ENCODE measurements around the gene BAHCC1. TPM values are rescaled to one million over a fixed set of nuclear protein-coding genes. Genes with fewer than 3 reads are reported as not detected.

The BAHCC1 gene
- total RNA-seq, 1 experiment from 2014 or later, result 11.9 TPM

GRCh38 chr17:81429821-81430551 lies 34.7 kb downstream of the BAHCC1 start:
- no peak for DNase-seq (ENCODE audit: low read depth)
- in situ Hi-C loops (cut with HindIII; ENCODE audit: low pct_unique_long_range_greater_than_20kb, low sequenced_read_pairs), result no loop called here

GRCh38 chr17:81431545-81432482 lies 36.6 kb downstream of the BAHCC1 start:
- no peak for DNase-seq (ENCODE audit: low read depth)
- in situ Hi-C loops (cut with HindIII; ENCODE audit: low pct_unique_long_range_greater_than_20kb, low sequenced_read_pairs), result no loop called here

GRCh38 chr17:81432941-81433340 lies 37.7 kb downstream of the BAHCC1 start:
- in situ Hi-C loops (cut with HindIII; ENCODE audit: low pct_unique_long_range_greater_than_20kb, low sequenced_read_pairs), result no loop called here
- no peak for DNase-seq (ENCODE audit: low read depth)

- in situ Hi-C loops (cut with HindIII; ENCODE audit: low pct_unique_long_range_greater_than_20kb, low sequenced_read_pairs), result no loop called here
- no peak for DNase-seq (ENCODE audit: low read depth)
These were observed 38.4 kb downstream of the BAHCC1 start for GRCh38 chr17:81433656-81434055.

- in situ Hi-C loops (cut with HindIII; ENCODE audit: low pct_unique_long_range_greater_than_20kb, low sequenced_read_pairs), result no loop called here
- no peak for DNase-seq (ENCODE audit: low read depth)
These were observed 38.8 kb downstream of the BAHCC1 start for GRCh38 chr17:81434072-81434471.

- DNase-seq (ENCODE audit: low read depth), result no peak
- in situ Hi-C loops (cut with HindIII; ENCODE audit: low pct_unique_long_range_greater_than_20kb, low sequenced_read_pairs), result no loop called here
These were observed 39.6 kb downstream of the BAHCC1 start for GRCh38 chr17:81434681-81435417.

GRCh38 chr17:81435652-81436293 lies 40.5 kb downstream of the BAHCC1 start:
- in situ Hi-C loops (cut with HindIII; ENCODE audit: low pct_unique_long_range_greater_than_20kb, low sequenced_read_pairs), result no loop called here
- DNase-seq (ENCODE audit: low read depth), result no peak

- DNase-seq (ENCODE audit: low read depth), result no peak
- in situ Hi-C loops (cut with HindIII; ENCODE audit: low pct_unique_long_range_greater_than_20kb, low sequenced_read_pairs), result no loop called here
These were observed 41.1 kb downstream of the BAHCC1 start for GRCh38 chr17:81436294-81436849.

GRCh38 chr17:81437191-81437651 lies 42.0 kb downstream of the BAHCC1 start:
- in situ Hi-C loops (cut with HindIII; ENCODE audit: low pct_unique_long_range_greater_than_20kb, low sequenced_read_pairs), result no loop called here
- no peak for DNase-seq (ENCODE audit: low read depth)

GRCh38 chr17:81438007-81438659 lies 42.9 kb downstream of the BAHCC1 start:
- DNase-seq (ENCODE audit: low read depth), result no peak
- in situ Hi-C loops (cut with HindIII; ENCODE audit: low pct_unique_long_range_greater_than_20kb, low sequenced_read_pairs), result no loop called here

- in situ Hi-C loops (cut with HindIII; ENCODE audit: low pct_unique_long_range_greater_than_20kb, low sequenced_read_pairs), result no loop called here
- DNase-seq (ENCODE audit: low read depth), result no peak
These were observed 43.4 kb downstream of the BAHCC1 start for GRCh38 chr17:81438688-81439087.

- in situ Hi-C loops (cut with HindIII; ENCODE audit: low pct_unique_long_range_greater_than_20kb, low sequenced_read_pairs), result no loop called here
- no peak for DNase-seq (ENCODE audit: low read depth)
These were observed 44.8 kb downstream of the BAHCC1 start for GRCh38 chr17:81440051-81440471.

- in situ Hi-C loops (cut with HindIII; ENCODE audit: low pct_unique_long_range_greater_than_20kb, low sequenced_read_pairs), result no loop called here
- DNase-seq (ENCODE audit: low read depth), result no peak
These were observed 45.4 kb downstream of the BAHCC1 start for GRCh38 chr17:81440511-81441244.

- in situ Hi-C loops (cut with HindIII; ENCODE audit: low pct_unique_long_range_greater_than_20kb, low sequenced_read_pairs), result no loop called here
- DNase-seq (ENCODE audit: low read depth), result no peak
These were observed 47.5 kb downstream of the BAHCC1 start for GRCh38 chr17:81442791-81443190.

- no peak for DNase-seq (ENCODE audit: low read depth)
- in situ Hi-C loops (cut with HindIII; ENCODE audit: low pct_unique_long_range_greater_than_20kb, low sequenced_read_pairs), result no loop called here
These were observed 48.0 kb downstream of the BAHCC1 start for GRCh38 chr17:81443269-81443668.

GRCh38 chr17:81444610-81445339 lies 49.5 kb downstream of the BAHCC1 start:
- no peak for DNase-seq (ENCODE audit: low read depth)
- in situ Hi-C loops (cut with HindIII; ENCODE audit: low pct_unique_long_range_greater_than_20kb, low sequenced_read_pairs), result no loop called here

Data from Caki2 (cell line).